GM23338 (cell line): ENCODE measurements around the gene HOXC9. TPM values are rescaled to one million over a fixed set of nuclear protein-coding genes. Genes with fewer than 3 reads are reported as not detected.
A peak's percentile ranks its signal among the peaks of the same experiment; 100 is the strongest.

Experiments used
- ATAC-seq: fragments of 200-7000 bp; cut with Tn5 transposase; 3 replicates; pipeline ENCODE4 v1.9.1; 2020
- DNase-seq: peaks from one replicate; pipeline ENCODE4 v3.0.0-alpha.2; 2015; ENCODE audit warnings: low spot score
- H2AFZ ChIP-seq: fragments of 200-600 bp; sonication (generic); 2 replicates; pipeline ENCODE4 v1.8.0; 2016; ENCODE audit warnings: antibody characterized with exemption, mild to moderate bottlenecking, moderate library complexity
- H3F3A ChIP-seq: fragments of 200-600 bp; sonication (generic); replicated peaks from 2 replicates; pipeline ENCODE4 v1.8.0; 2017; ENCODE audit warnings: antibody characterized with exemption, mixed run types, low read depth
- H3K27ac ChIP-seq: fragments of 200-600 bp; sonication (generic); 2 replicates; pipeline ENCODE4 v1.6.1; 2016; ENCODE audit warnings: low read depth
- H3K27me3 ChIP-seq: fragments of 200-600 bp; sonication (generic); 2 replicates; pipeline ENCODE4 v1.8.0; 2016; ENCODE audit warnings: mild to moderate bottlenecking, mixed run types, moderate library complexity; ENCODE audit not compliant: insufficient read depth
- H3K36me3 ChIP-seq: fragments of 200-600 bp; sonication (generic); 2 replicates; pipeline ENCODE4 v1.8.0; 2016; ENCODE audit warnings: mild to moderate bottlenecking; ENCODE audit not compliant: insufficient read depth
- H3K4me1 ChIP-seq: fragments of 200-600 bp; sonication (generic); 2 replicates; pipeline ENCODE4 v1.8.0; 2016; ENCODE audit warnings: mild to moderate bottlenecking, moderate library complexity; ENCODE audit not compliant: insufficient read depth
- H3K4me2 ChIP-seq: fragments of 200-600 bp; sonication (generic); 2 replicates; pipeline ENCODE4 v1.7.1; 2017; ENCODE audit warnings: mixed run types
- H3K4me3 ChIP-seq: fragments of 200-600 bp; sonication (generic); 2 replicates; pipeline ENCODE4 v1.6.1; 2016; ENCODE audit warnings: mixed run types
- H3K79me2 ChIP-seq: fragments of 200-600 bp; sonication (generic); replicated peaks from 2 replicates; pipeline ENCODE4 v1.8.0; 2017; ENCODE audit warnings: mild to moderate bottlenecking; ENCODE audit not compliant: insufficient read depth
- H3K9me2 ChIP-seq: fragments of 200-600 bp; sonication (generic); 2 replicates; pipeline ENCODE4 v1.8.0; 2017; ENCODE audit not compliant: insufficient read depth
- H4K20me1 ChIP-seq: fragments of 200-600 bp; sonication (generic); replicated peaks from 2 replicates; pipeline ENCODE4 v1.8.0; 2017; ENCODE audit warnings: mild to moderate bottlenecking; ENCODE audit not compliant: insufficient read depth
- H3K27ac Mint-ChIP-seq: 2 replicates; pipeline ENCODE4 v1.8.0; 2020; ENCODE audit warnings: inconsistent platforms, mild to moderate bottlenecking, moderate library complexity, mixed read lengths
- H3K27me3 Mint-ChIP-seq: 3 replicates; pipeline ENCODE4 v1.8.0; 2022; ENCODE audit warnings: low read depth, mild to moderate bottlenecking, moderate library complexity, mixed read lengths, inconsistent platforms; ENCODE audit not compliant: insufficient read depth, poor library complexity
- H3K36me3 Mint-ChIP-seq: 3 replicates; pipeline ENCODE4 v1.8.0; 2021; ENCODE audit warnings: low read depth, mild to moderate bottlenecking, inconsistent platforms, moderate library complexity, mixed read lengths
- H3K4me1 Mint-ChIP-seq: 3 replicates; pipeline ENCODE4 v1.8.0; 2020; ENCODE audit warnings: mild to moderate bottlenecking, inconsistent platforms, mixed read lengths
- H3K4me3 Mint-ChIP-seq: 3 replicates; pipeline ENCODE4 v1.8.0; 2021; ENCODE audit warnings: moderate library complexity, mild to moderate bottlenecking, inconsistent platforms, mixed read lengths
- H3K9me3 Mint-ChIP-seq: 3 replicates; pipeline ENCODE4 v1.8.0; 2020; ENCODE audit warnings: moderate library complexity, mild to moderate bottlenecking, inconsistent platforms, mixed read lengths
- CREB1 ChIP-seq: fragments of 250-450 bp; sonication (Bioruptor Pico); IDR thresholded peaks from 2 replicates; pipeline ENCODE4 v1.5.0; 2020; ENCODE audit warnings: low read depth, mild to moderate bottlenecking, moderate library complexity
- CTCF ChIP-seq, 2 experiments: fragments of 200-600 bp in 1 of 2; sonication (generic) in 1 of 2; conservative IDR thresholded peaks; 2 replicates each; pipeline versions ENCODE4 v1.5.1 to v1.6.1; 2016 to 2017; ENCODE audit warnings: antibody characterized with exemption in 2 of 2, low read depth in 2 of 2, mild to moderate bottlenecking in 2 of 2, moderate library complexity in 1 of 2
- ETS1 ChIP-seq: IDR thresholded peaks from 2 replicates; pipeline ENCODE4 v1.6.1; 2016; ENCODE audit warnings: antibody characterized with exemption
- EZH2 ChIP-seq: fragments of 200-600 bp; sonication (generic); IDR thresholded peaks from one replicate; pipeline ENCODE4 v1.8.0; 2017; ENCODE audit warnings: antibody characterized with exemption, mild to moderate bottlenecking, low read depth; ENCODE audit not compliant: unreplicated experiment
- EZH2phosphoT487 ChIP-seq: fragments of 200-600 bp; sonication (generic); IDR thresholded peaks from one replicate; pipeline ENCODE4 v1.8.1; 2018; ENCODE audit warnings: antibody characterized with exemption; ENCODE audit not compliant: unreplicated experiment
- JUNB ChIP-seq: IDR thresholded peaks from one replicate; pipeline ENCODE4 v1.6.1; 2016; ENCODE audit warnings: antibody characterized with exemption; ENCODE audit not compliant: unreplicated experiment
- NANOG ChIP-seq: IDR thresholded peaks from 2 replicates; pipeline ENCODE4 v1.6.1; 2016; ENCODE audit warnings: antibody characterized with exemption, borderline replicate concordance
- POLR2AphosphoS5 ChIP-seq: IDR thresholded peaks from 2 replicates; pipeline ENCODE4 v1.6.1; 2016; ENCODE audit warnings: antibody characterized with exemption, low read depth
- REST ChIP-seq: IDR thresholded peaks from one replicate; pipeline ENCODE4 v1.6.1; 2018; ENCODE audit warnings: antibody characterized with exemption; ENCODE audit not compliant: unreplicated experiment
- STAT1 ChIP-seq: IDR thresholded peaks from one replicate; pipeline ENCODE4 v1.6.1; 2016; ENCODE audit warnings: antibody characterized with exemption; ENCODE audit not compliant: unreplicated experiment
- ZNF114 ChIP-seq: fragments of 250-450 bp; sonication (Bioruptor Pico); IDR thresholded peaks from 2 replicates; pipeline ENCODE4 v1.5.0; 2020; ENCODE audit warnings: mild to moderate bottlenecking, moderate library complexity
- ZNF331 ChIP-seq: fragments of 250-450 bp; sonication (Bioruptor Pico); IDR thresholded peaks from 2 replicates; pipeline ENCODE4 v1.5.0; 2020; ENCODE audit warnings: low read depth, mild to moderate bottlenecking, moderate library complexity
- ZNF462 ChIP-seq: fragments of 250-450 bp; sonication (Bioruptor Pico); IDR thresholded peaks from 2 replicates; pipeline ENCODE4 v1.5.0; 2020; ENCODE audit warnings: mild to moderate bottlenecking, moderate library complexity
- polyA plus RNA-seq: library from polyadenylated mRNA; unstranded; fragments of >200 nt; fragmentation: Nextera tagmentation; extraction: Ambion mirVana; gene quantifications from 2 replicates; pipeline ENCODE4 v1.2.1, GENCODE V29; 2016
- total RNA-seq: library from RNA; depleted of rRNA; stranded (reverse); fragments of >200 nt; shearing (Covaris generic); gene quantifications from 2 replicates; pipeline ENCODE4 v1.2.3, GENCODE V29; 2014

The HOXC9 gene
- total and polyA plus RNA-seq, 2 experiments from 2014 or later, result not detected

- no peaks in the 10 kb centered on the region; the same call in 2 of the 3 replicates for H3K36me3 Mint-ChIP-seq
- Histone ChIP-seq H3K36me3 (no peaks in the 10 kb centered on the region), H3K9me2 (no peaks in the 10 kb centered on the region), H3K4me1 (peaks cover 45% of the 10 kb centered on the region), H3K4me3 (peak overlapping the region; percentile 51), H3K27me3 (peaks cover 100% of the 10 kb centered on the region), H3K4me2 (peak overlapping the region; percentile 81), H3K27ac (no peak overlapping the region), H3K79me2 (no peaks in the 10 kb centered on the region), H2AFZ (no peak overlapping the region), H3F3A (peaks cover 40% of the 10 kb centered on the region), H4K20me1 (peaks cover 18% of the 10 kb centered on the region)
- H3K9me3 Mint-ChIP-seq, result peaks cover 3% of the 10 kb centered on the region; the same call in 2 of the 3 replicates
- H3K27ac Mint-ChIP-seq, result no peak overlapping the region
- peaks cover 50% of the 10 kb centered on the region for H3K4me1 Mint-ChIP-seq
- ATAC-seq (no peak), DNase-seq (no peak)
- H3K4me3 Mint-ChIP-seq, result peak overlapping the region; percentile 63
- H3K27me3 Mint-ChIP-seq, result peaks cover 100% of the 10 kb centered on the region
- no peak for TF ChIP-seq CTCF (conservative IDR thresholded peaks at IDR 0.05; ENCODE audit: low read depth in 2 of 2)
- TF ChIP-seq ZNF114 (CRISPR knock-in tag), result no peak
- TF ChIP-seq ZNF331 (CRISPR knock-in tag), result no peak
- no peak for TF ChIP-seq ETS1
- no peak for TF ChIP-seq ZNF462 (CRISPR knock-in tag)
- no peak for TF ChIP-seq JUNB
- TF ChIP-seq CREB1 (CRISPR knock-in tag), result no peak
- TF ChIP-seq REST, result no peak
- peak; percentile 43 for TF ChIP-seq EZH2phosphoT487
- TF ChIP-seq NANOG, result no peak
- peak; percentile 91 for TF ChIP-seq EZH2
- no peak for TF ChIP-seq STAT1
- TF ChIP-seq POLR2AphosphoS5, result no peak
Observed at GRCh38 chr12:53995002-53995377, 5.0 kb upstream of the HOXC9 start.
